K562 (cell line): Measurements from ENCODE around the gene ZNRF3. TPM values are rescaled to one million over a fixed set of nuclear protein-coding genes. Genes with fewer than 3 reads are reported as not detected.

Experiments used
- ATAC-seq: fragments of 200-7000 bp; cut with Tn5 transposase; 3 replicates; pipeline ENCODE4 v1.9.1; 2020; ENCODE audit warnings: moderate library complexity
- BruUV-seq: library from RNA; stranded (reverse); fragments of 400-500 nt; replicated peaks from 2 replicates; lab custom pipeline; 2021; lab: Mats Ljungman, UMichigan
- CTCF ChIA-PET: fragments of 300-600 bp; formaldehyde crosslinking; extraction: SDS; loops from one replicate; lab custom pipeline; 2021; ENCODE audit warnings: low intra/inter-chr PET ratio; lab: Yijun Ruan, JAX
- POLR2A ChIA-PET: fragments of 300-600, 350-650 bp; sonication (Branson Sonifier 250); formaldehyde crosslinking; extraction: SDS; loops from one replicate; lab custom pipeline; 2021; ENCODE audit warnings: antibody characterized with exemption, inconsistent platforms; lab: Yijun Ruan, JAX
- DNase-seq, 4 experiments: peaks; one replicate each; pipeline versions ENCODE4 v3.0.0 to v3.0.0-alpha.2; 2011 to 2018; ENCODE audit warnings: low spot score in 3 of 4, mixed read lengths in 3 of 4; ENCODE audit errors: extremely low read depth in 1 of 4
- FAIRE-seq: peaks from 2 replicates; lab custom pipeline; 2011; peaks lifted over from hg19 to GRCh38; lab: Jason Lieb, UNC
- H2AFZ ChIP-seq: 2 replicates; pipeline ENCODE4 v1.6.0; 2011; ENCODE audit warnings: low read depth, low read length, control low read depth, inconsistent platforms
- H3K27ac ChIP-seq: fragments of 200-600 bp; 3 replicates; pipeline ENCODE4 v1.8.0; 2011; ENCODE audit warnings: low read depth, mild to moderate bottlenecking, control low read depth, inconsistent platforms, low read length, moderate library complexity, mixed read lengths; ENCODE audit errors: extremely low read depth
- H3K27me3 ChIP-seq, 2 experiments: fragments of 300-600 bp in 1 of 2; 2 replicates in 1 of 2; 3 replicates in 1 of 2; pipeline versions ENCODE4 v1.6.0 to v1.8.0; 2011; ENCODE audit warnings: inconsistent platforms in 2 of 2, low read length in 2 of 2, mild to moderate bottlenecking in 1 of 2, mixed read lengths in 1 of 2, moderate library complexity in 1 of 2; ENCODE audit not compliant: control insufficient read depth in 2 of 2, insufficient read depth in 2 of 2
- H3K36me3 ChIP-seq: fragments of 300-600 bp; 3 replicates; pipeline ENCODE4 v1.8.0; 2011; ENCODE audit warnings: mild to moderate bottlenecking, low read length, inconsistent platforms; ENCODE audit not compliant: control insufficient read depth, insufficient read depth
- H3K4me1 ChIP-seq, 2 experiments: fragments of 200-600 bp in 1 of 2; replicated peaks in 1 of 2; 2 replicates in 1 of 2; 3 replicates in 1 of 2; pipeline versions ENCODE4 v1.5.1 to v1.8.0; 2011; ENCODE audit warnings: inconsistent platforms in 2 of 2, low read length in 2 of 2, mild to moderate bottlenecking in 1 of 2, mixed read lengths in 1 of 2, moderate library complexity in 1 of 2; ENCODE audit not compliant: control insufficient read depth in 2 of 2, insufficient read depth in 2 of 2
- H3K4me2 ChIP-seq: 2 replicates; pipeline ENCODE4 v1.6.1; 2011; ENCODE audit warnings: low read length, control low read depth, inconsistent platforms, mixed read lengths; ENCODE audit not compliant: insufficient read depth
- H3K4me3 ChIP-seq: fragments of 200-600 bp; sonication (generic), shearing (Covaris generic); 2 replicates; pipeline ENCODE4 v1.5.1; 2016; ENCODE audit warnings: control low read depth, inconsistent platforms
- H3K79me2 ChIP-seq: fragments of 200-600 bp; 3 replicates; pipeline ENCODE4 v1.8.0; 2011; ENCODE audit warnings: low read length, inconsistent platforms; ENCODE audit not compliant: control insufficient read depth, insufficient read depth
- H3K9ac ChIP-seq, 2 experiments: 2 replicates each; pipeline versions ENCODE4 v1.6.0 to v1.6.1; 2011; ENCODE audit warnings: low read depth in 2 of 2, low read length in 2 of 2, control low read depth in 1 of 2, inconsistent platforms in 1 of 2, mild to moderate bottlenecking in 1 of 2, mixed read lengths in 1 of 2; ENCODE audit not compliant: insufficient read depth in 1 of 2
- H3K9me1 ChIP-seq: one replicate; pipeline ENCODE4 v1.6.0; 2011; ENCODE audit warnings: inconsistent platforms, mild to moderate bottlenecking, low read length, moderate library complexity; ENCODE audit not compliant: control insufficient read depth, insufficient read depth
- H3K9me3 ChIP-seq: replicated peaks from 2 replicates; pipeline ENCODE4 v1.5.1; 2011; ENCODE audit warnings: low read depth, low read length, inconsistent platforms; ENCODE audit not compliant: control insufficient read depth, insufficient read depth
- H4K20me1 ChIP-seq: replicated peaks from 2 replicates; pipeline ENCODE4 v1.6.1; 2011; ENCODE audit warnings: low read length, inconsistent platforms, mixed read lengths; ENCODE audit not compliant: control insufficient read depth, insufficient read depth
- ADNP ChIP-seq: fragments of 200-800 bp; sonication (Bioruptor generic); IDR thresholded peaks from 2 replicates; pipeline ENCODE4 v1.6.1; 2016; ENCODE audit warnings: missing genetic modification characterization, missing compliant biosample characterization
- CREM ChIP-seq: IDR thresholded peaks from 2 replicates; pipeline ENCODE4 v1.6.1; 2014; ENCODE audit warnings: antibody characterized with exemption, low read depth
- ETV1 ChIP-seq: fragments of 450-650 bp; conservative IDR thresholded peaks from 2 replicates; pipeline ENCODE4 v1.6.1; 2016; ENCODE audit warnings: missing genetic modification characterization, control low read depth, low read depth, missing compliant biosample characterization
- MCM5 ChIP-seq: fragments of 450-650 bp; IDR thresholded peaks from 2 replicates; pipeline ENCODE4 v1.6.1; 2016; ENCODE audit warnings: low read depth
- SPI1 ChIP-seq: IDR thresholded peaks from 2 replicates; pipeline ENCODE4 v1.6.1; 2011; ENCODE audit warnings: low read depth, low read length, control low read depth, borderline replicate concordance
- TBP ChIP-seq: optimal IDR thresholded peaks from 2 replicates; pipeline ENCODE3; 2011; ENCODE audit warnings: low read depth, low read length, improper control_type of control experiment
- TRIM24 ChIP-seq, 2 experiments: fragments of 450-650 bp; IDR thresholded peaks; 2 replicates each; pipeline ENCODE4 v1.6.1; 2016
- ZNF696 ChIP-seq: fragments of 250-450 bp; sonication (Bioruptor Pico); conservative IDR thresholded peaks from 2 replicates; pipeline ENCODE4 v1.4.0; 2020; ENCODE audit warnings: mild to moderate bottlenecking, moderate library complexity
- WGBS: fragments of 100-300 bp; shearing (Covaris generic); methylation state at CpG from one replicate; pipeline ENCODE4 v1.1.6; 2016; ENCODE audit warnings: low coverage, mixed read lengths; ENCODE audit not compliant: insufficient coverage; ENCODE audit errors: missing lambda C conversion rate; 5-methylcytosine and 5-hydroxymethylcytosine counted together
- in situ Hi-C: fragments of 300-500 bp; cut with MboI; formaldehyde crosslinking; loops from 4 replicates; pipeline ENCODE4 v1.15.0; 2018; ENCODE audit warnings: inconsistent platforms, mixed read lengths
- intact Hi-C: fragments of 100-400 bp; cut with micrococcal nuclease; formaldehyde crosslinking; loops from 2 replicates; pipeline ENCODE4 v1.14.2; 2022
- polyA plus RNA-seq, 8 experiments: library from polyadenylated mRNA; depleted of rRNA in 4 of 8; stranded (reverse) in 5 of 8; unstranded in 3 of 8; fragments of >200 nt; fragmentation: Nextera tagmentation in 2 of 8; fragmentation: Illumina TruSeq in 1 of 8; extraction: Ambion mirVana in 2 of 8; extraction: Trizol in 1 of 8; gene quantifications; 2 replicates each; pipeline versions ENCODE4 v1.2.1 to v1.2.3, GENCODE V29; 2011 to 2014; ENCODE audit warnings: inconsistent platforms in 1 of 8, missing spikeins in 1 of 8
- total RNA-seq, 7 experiments: library from RNA; depleted of rRNA in 6 of 7; stranded (reverse); fragments of >200 nt in 6 of 7; fragmentation: Illumina TruSeq in 2 of 7; extraction: Trizol in 2 of 7; gene quantifications; 2 replicates each; pipeline versions ENCODE4 v1.2.1 to v1.2.3, GENCODE V29; 2011 to 2021; ENCODE audit warnings: low replicate concordance in 1 of 7
- TF ChIP-seq, protein P1 (sequence below): sonication (generic); formaldehyde crosslinking; IDR thresholded peaks from 2 replicates; pipeline ENCODE4 v1.9.0; 2022; ENCODE audit warnings: mild to moderate bottlenecking, missing genetic modification reagents
- TF ChIP-seq, protein P2 (sequence below): IDR thresholded peaks from 3 replicates; pipeline ENCODE4 v1.6.1; 2011; ENCODE audit warnings: borderline replicate concordance, mild to moderate bottlenecking; ENCODE audit not compliant: insufficient read length, insufficient read depth
- TF ChIP-seq, protein P3 (sequence below): IDR thresholded peaks from 3 replicates; pipeline ENCODE4 v1.6.1; 2011; ENCODE audit warnings: borderline replicate concordance, mild to moderate bottlenecking, moderate library complexity; ENCODE audit not compliant: insufficient read length; ENCODE audit errors: extremely low read depth

ZNRF3 gene
- total and polyA plus RNA-seq, 9 of the 15 experiments (the other 6 are each of a cell fraction or from before 2014, with no cell fraction given) = 0.41 to 5.9 (median 1.7) TPM

DNA sequence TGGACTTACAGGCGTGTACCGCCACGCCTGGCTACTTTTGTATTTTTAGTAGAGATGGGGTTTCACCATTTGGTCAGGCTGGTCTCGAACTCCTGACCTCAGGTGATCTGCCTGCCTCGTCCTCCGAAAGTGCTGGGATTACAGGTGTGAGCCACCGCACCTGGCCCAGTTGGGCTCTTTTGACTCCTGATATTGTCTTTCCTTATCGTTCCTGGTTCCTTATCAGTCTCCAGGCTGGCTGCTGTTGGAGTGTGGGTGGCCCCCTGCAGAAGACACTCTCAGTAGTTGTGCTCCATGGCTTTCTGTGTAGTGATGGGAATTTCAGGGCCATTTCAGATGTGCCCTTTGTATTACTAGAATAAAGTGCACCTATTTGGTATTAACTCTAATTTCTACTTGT, 123.0 kb downstream of the ZNRF3 start:
- in situ Hi-C loops (no loop called here), intact Hi-C loops (no loop called here)
- TF ChIP-seq ZNF696 (no peak), MCM5 (no peak)
- H2AFZ ChIP-seq = no peak overlapping the region
- no peaks in the 10 kb centered on the region for H3K9me1 ChIP-seq
- POLR2A ChIA-PET = interaction anchor here (1.1 kb wide), 1 partner anchor 8 kb away, joined by 3 read pairs; no protein-coding TSS in a partner anchor
- DNase-seq = no peak
- H3K4me3 ChIP-seq = no peak overlapping the region
- no peak for FAIRE-seq
- 67% methylated on average over 8 of the region's 8 CpGs for WGBS
- no peaks in the 10 kb centered on the region for H3K9me3 ChIP-seq
- no peaks in the 10 kb centered on the region; the same call in 2 of the 3 replicates for H3K79me2 ChIP-seq
- no TSS peak for BruUV-seq
- no peaks in the 10 kb centered on the region for H3K36me3 ChIP-seq
- H3K27ac ChIP-seq = no peak overlapping the region
- no peak overlapping the region for H3K9ac ChIP-seq
- no peaks in the 10 kb centered on the region for H3K27me3 ChIP-seq
- H3K4me2 ChIP-seq = no peak overlapping the region
- ATAC-seq = no peak
- no peaks in the 10 kb centered on the region for H4K20me1 ChIP-seq
- CTCF ChIA-PET = no interaction called here
- no peaks in the 10 kb centered on the region; a peak in 1 of 5 replicates for H3K4me1 ChIP-seq

DNA sequence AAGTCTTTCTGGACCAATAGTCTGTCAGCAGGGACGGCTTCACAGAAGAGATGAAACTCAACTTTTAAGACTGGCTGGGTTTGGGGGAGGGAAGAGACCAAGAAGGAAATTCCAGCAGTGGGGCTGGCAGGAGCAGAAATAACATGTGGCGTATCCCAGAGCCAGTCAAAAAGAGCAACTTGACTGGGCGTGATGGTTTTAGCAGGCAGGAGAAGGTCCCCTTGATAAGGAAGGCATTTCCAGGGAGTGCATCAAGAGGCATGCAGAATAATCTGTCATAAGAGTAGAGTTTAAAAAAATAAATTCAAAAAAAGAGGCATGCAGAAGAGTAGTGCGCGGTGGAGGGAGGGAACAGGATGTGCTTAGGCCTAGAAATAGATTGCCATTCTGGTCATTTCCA, 125.8 kb downstream of the ZNRF3 start:
- ChIA-PET CTCF (no interaction called here), POLR2A (no interaction called here)
- 81% methylated on average over 5 of the region's 5 CpGs for WGBS
- no peaks in the 10 kb centered on the region for H3K27me3 ChIP-seq
- no peak overlapping the region for H2AFZ ChIP-seq
- H3K4me1 ChIP-seq = no peaks in the 10 kb centered on the region; a peak in 1 of 5 replicates
- BruUV-seq = no TSS peak
- H3K4me3 ChIP-seq = no peak overlapping the region
- ATAC-seq (no peak), FAIRE-seq (no peak), DNase-seq (no peak)
- H3K36me3 ChIP-seq = no peaks in the 10 kb centered on the region
- no peak overlapping the region for H3K4me2 ChIP-seq
- intact Hi-C loops (no loop called here), in situ Hi-C loops (no loop called here)
- no peaks in the 10 kb centered on the region for H4K20me1 ChIP-seq
- H3K9ac ChIP-seq = no peak overlapping the region
- H3K9me3 ChIP-seq = no peaks in the 10 kb centered on the region
- no peak overlapping the region for H3K27ac ChIP-seq
- H3K9me1 ChIP-seq = no peaks in the 10 kb centered on the region
- H3K79me2 ChIP-seq = no peaks in the 10 kb centered on the region; the same call in 2 of the 3 replicates
- TF ChIP-seq, protein P1, sequence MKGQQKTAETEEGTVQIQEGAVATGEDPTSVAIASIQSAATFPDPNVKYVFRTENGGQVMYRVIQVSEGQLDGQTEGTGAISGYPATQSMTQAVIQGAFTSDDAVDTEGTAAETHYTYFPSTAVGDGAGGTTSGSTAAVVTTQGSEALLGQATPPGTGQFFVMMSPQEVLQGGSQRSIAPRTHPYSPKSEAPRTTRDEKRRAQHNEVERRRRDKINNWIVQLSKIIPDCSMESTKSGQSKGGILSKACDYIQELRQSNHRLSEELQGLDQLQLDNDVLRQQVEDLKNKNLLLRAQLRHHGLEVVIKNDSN (CRISPR knock-in tag) = no peak
- no peak for TF ChIP-seq TBP
- no peak for TF ChIP-seq SPI1
- TF ChIP-seq ETV1 (tag) = no peak
- TF ChIP-seq CREM = no peak
- TF ChIP-seq ADNP (tag) = no peak
- TF ChIP-seq, protein P2, sequence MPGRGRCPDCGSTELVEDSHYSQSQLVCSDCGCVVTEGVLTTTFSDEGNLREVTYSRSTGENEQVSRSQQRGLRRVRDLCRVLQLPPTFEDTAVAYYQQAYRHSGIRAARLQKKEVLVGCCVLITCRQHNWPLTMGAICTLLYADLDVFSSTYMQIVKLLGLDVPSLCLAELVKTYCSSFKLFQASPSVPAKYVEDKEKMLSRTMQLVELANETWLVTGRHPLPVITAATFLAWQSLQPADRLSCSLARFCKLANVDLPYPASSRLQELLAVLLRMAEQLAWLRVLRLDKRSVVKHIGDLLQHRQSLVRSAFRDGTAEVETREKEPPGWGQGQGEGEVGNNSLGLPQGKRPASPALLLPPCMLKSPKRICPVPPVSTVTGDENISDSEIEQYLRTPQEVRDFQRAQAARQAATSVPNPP = no peak
- TF ChIP-seq, protein P3, sequence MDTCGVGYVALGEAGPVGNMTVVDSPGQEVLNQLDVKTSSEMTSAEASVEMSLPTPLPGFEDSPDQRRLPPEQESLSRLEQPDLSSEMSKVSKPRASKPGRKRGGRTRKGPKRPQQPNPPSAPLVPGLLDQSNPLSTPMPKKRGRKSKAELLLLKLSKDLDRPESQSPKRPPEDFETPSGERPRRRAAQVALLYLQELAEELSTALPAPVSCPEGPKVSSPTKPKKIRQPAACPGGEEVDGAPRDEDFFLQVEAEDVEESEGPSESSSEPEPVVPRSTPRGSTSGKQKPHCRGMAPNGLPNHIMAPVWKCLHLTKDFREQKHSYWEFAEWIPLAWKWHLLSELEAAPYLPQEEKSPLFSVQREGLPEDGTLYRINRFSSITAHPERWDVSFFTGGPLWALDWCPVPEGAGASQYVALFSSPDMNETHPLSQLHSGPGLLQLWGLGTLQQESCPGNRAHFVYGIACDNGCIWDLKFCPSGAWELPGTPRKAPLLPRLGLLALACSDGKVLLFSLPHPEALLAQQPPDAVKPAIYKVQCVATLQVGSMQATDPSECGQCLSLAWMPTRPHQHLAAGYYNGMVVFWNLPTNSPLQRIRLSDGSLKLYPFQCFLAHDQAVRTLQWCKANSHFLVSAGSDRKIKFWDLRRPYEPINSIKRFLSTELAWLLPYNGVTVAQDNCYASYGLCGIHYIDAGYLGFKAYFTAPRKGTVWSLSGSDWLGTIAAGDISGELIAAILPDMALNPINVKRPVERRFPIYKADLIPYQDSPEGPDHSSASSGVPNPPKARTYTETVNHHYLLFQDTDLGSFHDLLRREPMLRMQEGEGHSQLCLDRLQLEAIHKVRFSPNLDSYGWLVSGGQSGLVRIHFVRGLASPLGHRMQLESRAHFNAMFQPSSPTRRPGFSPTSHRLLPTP = no peak
- TF ChIP-seq TRIM24 (IDR thresholded peaks at IDR 0.05) = no peak
